Right lobe of liver (tissue), 4 donors: ENCODE results near the gene FAM168A.

Experiments
- POLR2A ChIP-seq: fragments of 450-650 bp; IDR thresholded peaks from one replicate; pipeline ENCODE4 v1.6.1; 2017; ENCODE audit warnings: antibody characterized with exemption, mild to moderate bottlenecking
- TF ChIP-seq, protein P1 (sequence below), 4 donors: fragments of 200-600 bp in 3 of 4; fragments of 450-650 bp in 1 of 4; IDR thresholded peaks; one replicate each; pipeline versions ENCODE4 v1.5.1 to v1.8.0; 2016 to 2022; ENCODE audit warnings: antibody characterized with exemption in 4 of 4, mild to moderate bottlenecking in 2 of 4
- donor health status: DM: no; HTN: no; CAD: no.
- donor health status: DM: no; HTN: no; CAD: no.
- donor health status: DM: no; HTN: yes; CAD: no.

GRCh38 chr11:73555615-73556014 is 42.3 kb downstream of the FAM168A start:
- TF ChIP-seq, protein P1, sequence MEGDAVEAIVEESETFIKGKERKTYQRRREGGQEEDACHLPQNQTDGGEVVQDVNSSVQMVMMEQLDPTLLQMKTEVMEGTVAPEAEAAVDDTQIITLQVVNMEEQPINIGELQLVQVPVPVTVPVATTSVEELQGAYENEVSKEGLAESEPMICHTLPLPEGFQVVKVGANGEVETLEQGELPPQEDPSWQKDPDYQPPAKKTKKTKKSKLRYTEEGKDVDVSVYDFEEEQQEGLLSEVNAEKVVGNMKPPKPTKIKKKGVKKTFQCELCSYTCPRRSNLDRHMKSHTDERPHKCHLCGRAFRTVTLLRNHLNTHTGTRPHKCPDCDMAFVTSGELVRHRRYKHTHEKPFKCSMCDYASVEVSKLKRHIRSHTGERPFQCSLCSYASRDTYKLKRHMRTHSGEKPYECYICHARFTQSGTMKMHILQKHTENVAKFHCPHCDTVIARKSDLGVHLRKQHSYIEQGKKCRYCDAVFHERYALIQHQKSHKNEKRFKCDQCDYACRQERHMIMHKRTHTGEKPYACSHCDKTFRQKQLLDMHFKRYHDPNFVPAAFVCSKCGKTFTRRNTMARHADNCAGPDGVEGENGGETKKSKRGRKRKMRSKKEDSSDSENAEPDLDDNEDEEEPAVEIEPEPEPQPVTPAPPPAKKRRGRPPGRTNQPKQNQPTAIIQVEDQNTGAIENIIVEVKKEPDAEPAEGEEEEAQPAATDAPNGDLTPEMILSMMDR (IDR thresholded peaks at IDR 0.05), result no peak
- no peak for TF ChIP-seq POLR2A
